Dedifferentiated amniotic fluid mesenchymal stem cell (primary cell): Measurements from ENCODE around the gene OXSR1.
A peak's percentile ranks its signal among the peaks of the same experiment; 100 is the strongest.

Experiments used
- DNase-seq: peaks from one replicate; pipeline ENCODE4 v3.0.0-alpha.2; 2016; ENCODE audit errors: extremely low spot score

OXSR1 gene

GRCh38 chr3:38164952-38165721 lies at the start of gene OXSR1:
Gene OXSR1 (plus strand): TSS chr3:38165537. CDS start chr3:38165877, 340 bp downstream.
- peak; percentile 100 for DNase-seq

- no peak for DNase-seq
These were observed 49.5 kb upstream of the OXSR1 start for GRCh38 chr3:38115645-38116427.

GRCh38 chr3:38116471-38117162 lies 48.7 kb upstream of the OXSR1 start:
- no peak for DNase-seq

- DNase-seq, result no peak
These were observed 48.1 kb upstream of the OXSR1 start for GRCh38 chr3:38117163-38117716.

- no peak for DNase-seq
These were observed 47.5 kb upstream of the OXSR1 start for GRCh38 chr3:38117748-38118420.

- DNase-seq, result no peak
These were observed 46.7 kb upstream of the OXSR1 start for GRCh38 chr3:38118421-38119247.

- DNase-seq, result no peak
These were observed 46.1 kb upstream of the OXSR1 start for GRCh38 chr3:38119248-38119544.

GRCh38 chr3:38119821-38120692 lies 45.3 kb upstream of the OXSR1 start:
- no peak for DNase-seq

- DNase-seq, result no peak
These were observed 44.5 kb upstream of the OXSR1 start for GRCh38 chr3:38120693-38121450.

GRCh38 chr3:38121451-38121831 lies 43.9 kb upstream of the OXSR1 start:
- DNase-seq, result no peak

- no peak for DNase-seq
These were observed 43.4 kb upstream of the OXSR1 start for GRCh38 chr3:38121832-38122461.

- no peak for DNase-seq
These were observed 42.5 kb upstream of the OXSR1 start for GRCh38 chr3:38122712-38123290.

GRCh38 chr3:38124324-38125122 lies 40.8 kb upstream of the OXSR1 start:
- DNase-seq, result no peak

GRCh38 chr3:38125305-38126120 lies 39.8 kb upstream of the OXSR1 start:
- no peak for DNase-seq

GRCh38 chr3:38126121-38126892 lies 39.0 kb upstream of the OXSR1 start:
- DNase-seq, result no peak
